AG04449 (cell line): ENCODE measurements around the gene PRKCE.

ENCODE experiments used
- CTCF ChIA-PET: fragments of 350-600 bp; formaldehyde crosslinking; extraction: SDS; loops from one replicate; lab custom pipeline; 2021; ENCODE audit warnings: antibody characterized with exemption; lab: Yijun Ruan, JAX
- POLR2A ChIA-PET: fragments of 400-600, 350-600 bp; formaldehyde crosslinking; extraction: SDS; loops from one replicate; lab custom pipeline; 2020; ENCODE audit warnings: antibody characterized with exemption, inconsistent platforms; lab: Yijun Ruan, JAX
- DNase-seq: peaks from one replicate; pipeline ENCODE4 v3.0.0-alpha.2; 2010; ENCODE audit warnings: low read depth, low spot score
- H3K4me3 ChIP-seq: 2 replicates; pipeline ENCODE4 v1.5.1; 2011; ENCODE audit warnings: low read depth, mild to moderate bottlenecking, control low read depth, low read length
- TF ChIP-seq, protein P1 (sequence below): IDR thresholded peaks from one replicate; pipeline ENCODE4 v1.5.1; 2011; ENCODE audit warnings: mild to moderate bottlenecking, moderate library complexity, low read length, control low read depth, inconsistent platforms; ENCODE audit not compliant: insufficient read depth; ENCODE audit errors: missing control alignments

The PRKCE gene

DNA sequence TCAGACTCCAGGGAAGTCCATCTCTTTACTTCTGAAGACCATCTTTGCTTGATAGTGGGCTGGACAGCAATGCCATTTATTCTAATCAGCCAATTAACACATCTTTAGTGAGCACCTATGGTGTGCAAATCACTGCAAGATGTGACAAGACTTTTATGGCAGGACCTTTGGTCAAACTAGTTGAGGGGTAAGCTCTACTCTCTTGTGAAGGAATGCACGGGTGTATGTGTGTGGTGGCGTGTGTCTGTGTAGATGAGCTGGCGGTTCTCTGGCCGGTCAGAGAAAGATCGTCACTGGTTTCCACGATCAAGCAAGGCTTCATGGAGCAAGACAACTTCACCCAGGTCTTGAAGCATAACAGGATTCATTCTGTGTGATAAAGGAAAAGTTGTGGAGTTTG is 364.6 kb downstream of the PRKCE start:
- TF ChIP-seq, protein P1, sequence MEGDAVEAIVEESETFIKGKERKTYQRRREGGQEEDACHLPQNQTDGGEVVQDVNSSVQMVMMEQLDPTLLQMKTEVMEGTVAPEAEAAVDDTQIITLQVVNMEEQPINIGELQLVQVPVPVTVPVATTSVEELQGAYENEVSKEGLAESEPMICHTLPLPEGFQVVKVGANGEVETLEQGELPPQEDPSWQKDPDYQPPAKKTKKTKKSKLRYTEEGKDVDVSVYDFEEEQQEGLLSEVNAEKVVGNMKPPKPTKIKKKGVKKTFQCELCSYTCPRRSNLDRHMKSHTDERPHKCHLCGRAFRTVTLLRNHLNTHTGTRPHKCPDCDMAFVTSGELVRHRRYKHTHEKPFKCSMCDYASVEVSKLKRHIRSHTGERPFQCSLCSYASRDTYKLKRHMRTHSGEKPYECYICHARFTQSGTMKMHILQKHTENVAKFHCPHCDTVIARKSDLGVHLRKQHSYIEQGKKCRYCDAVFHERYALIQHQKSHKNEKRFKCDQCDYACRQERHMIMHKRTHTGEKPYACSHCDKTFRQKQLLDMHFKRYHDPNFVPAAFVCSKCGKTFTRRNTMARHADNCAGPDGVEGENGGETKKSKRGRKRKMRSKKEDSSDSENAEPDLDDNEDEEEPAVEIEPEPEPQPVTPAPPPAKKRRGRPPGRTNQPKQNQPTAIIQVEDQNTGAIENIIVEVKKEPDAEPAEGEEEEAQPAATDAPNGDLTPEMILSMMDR, result no peak
- ChIA-PET POLR2A (interaction anchor here (1.2 kb wide), 1 partner anchor 281 kb away, joined by 5 read pairs; the partner anchor contains the start of gene EPAS1), CTCF (no interaction called here)
- no peak overlapping the region for H3K4me3 ChIP-seq
- no peak for DNase-seq

DNA sequence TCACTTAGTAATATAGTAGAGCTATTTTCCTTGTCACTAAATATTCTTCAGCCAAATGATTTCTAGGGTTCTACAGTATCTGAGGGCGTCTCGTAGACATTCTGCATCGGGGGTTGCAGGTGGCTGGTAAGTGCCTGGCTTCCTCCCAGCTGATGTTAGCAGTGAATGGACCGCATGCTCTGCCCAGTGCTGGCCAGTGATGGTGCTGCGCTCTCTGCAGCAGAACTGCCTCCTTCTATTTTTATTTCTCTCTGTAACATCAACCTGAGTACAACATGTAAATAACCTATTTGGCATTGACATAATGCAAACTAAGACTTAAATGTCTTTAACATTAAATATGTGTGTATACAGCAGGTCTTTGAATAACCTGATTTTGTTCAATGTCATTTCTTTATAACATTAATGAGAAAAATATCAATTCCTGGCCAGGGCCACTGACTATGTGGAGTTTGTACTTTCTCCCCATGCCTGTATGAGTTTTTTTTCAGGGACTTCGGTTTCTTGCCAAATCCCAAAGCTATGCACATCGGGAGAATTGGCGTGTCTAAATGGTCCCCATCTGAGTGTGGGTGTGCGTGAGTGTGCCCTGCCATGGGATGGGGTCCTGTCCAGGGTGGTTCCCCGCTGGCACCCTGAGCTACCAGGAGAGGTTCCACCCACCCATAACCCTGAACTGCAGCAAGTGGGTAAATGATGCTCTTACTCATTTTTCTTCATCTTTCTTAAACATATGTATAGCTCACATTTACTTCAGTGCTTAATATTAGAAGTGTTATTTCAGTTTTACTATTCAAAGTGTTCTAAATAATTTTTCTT is 367.5 kb downstream of the PRKCE start:
- TF ChIP-seq, protein P1, result no peak
- ChIA-PET POLR2A (interaction anchor here (1.4 kb wide), 1 partner anchor 18 kb away, joined by 3 read pairs; no protein-coding TSS in a partner anchor), CTCF (interaction anchor here (0.8 to 2.6 kb wide), 8 partner anchors 8 to 347 kb away, joined by 3 to 17 read pairs (median 4); no protein-coding TSS in a partner anchor)
- no peak overlapping the region for H3K4me3 ChIP-seq
- DNase-seq, result no peak

DNA sequence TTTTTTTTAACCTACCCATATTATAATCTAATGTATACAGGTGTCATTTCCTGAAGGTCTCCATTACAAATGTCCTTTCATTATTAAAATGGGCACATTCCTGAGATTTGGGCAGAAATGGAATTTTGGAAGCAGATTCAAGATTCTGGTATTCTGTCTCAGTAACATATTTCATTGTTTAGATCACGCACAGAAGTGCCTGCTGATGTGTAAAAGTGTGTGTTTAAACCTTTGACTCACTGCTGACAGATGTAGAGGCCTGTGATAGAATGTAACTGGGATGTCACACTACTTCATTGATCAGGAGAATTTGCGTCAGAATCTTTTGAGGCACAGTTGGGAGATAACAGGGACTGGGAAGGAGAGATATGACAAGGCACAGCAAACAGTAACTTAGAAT is 368.9 kb downstream of the PRKCE start:
- POLR2A ChIA-PET, result interaction anchor here (1.4 kb wide), 1 partner anchor 17 kb away, joined by 3 read pairs; no protein-coding TSS in a partner anchor
- H3K4me3 ChIP-seq, result no peak overlapping the region
- CTCF ChIA-PET, result interaction anchor here (2.3 to 2.6 kb wide), 2 partner anchors 10 to 346 kb away, joined by 9 to 17 read pairs; no protein-coding TSS in a partner anchor
- TF ChIP-seq, protein P1, result no peak
- DNase-seq, result no peak

DNA sequence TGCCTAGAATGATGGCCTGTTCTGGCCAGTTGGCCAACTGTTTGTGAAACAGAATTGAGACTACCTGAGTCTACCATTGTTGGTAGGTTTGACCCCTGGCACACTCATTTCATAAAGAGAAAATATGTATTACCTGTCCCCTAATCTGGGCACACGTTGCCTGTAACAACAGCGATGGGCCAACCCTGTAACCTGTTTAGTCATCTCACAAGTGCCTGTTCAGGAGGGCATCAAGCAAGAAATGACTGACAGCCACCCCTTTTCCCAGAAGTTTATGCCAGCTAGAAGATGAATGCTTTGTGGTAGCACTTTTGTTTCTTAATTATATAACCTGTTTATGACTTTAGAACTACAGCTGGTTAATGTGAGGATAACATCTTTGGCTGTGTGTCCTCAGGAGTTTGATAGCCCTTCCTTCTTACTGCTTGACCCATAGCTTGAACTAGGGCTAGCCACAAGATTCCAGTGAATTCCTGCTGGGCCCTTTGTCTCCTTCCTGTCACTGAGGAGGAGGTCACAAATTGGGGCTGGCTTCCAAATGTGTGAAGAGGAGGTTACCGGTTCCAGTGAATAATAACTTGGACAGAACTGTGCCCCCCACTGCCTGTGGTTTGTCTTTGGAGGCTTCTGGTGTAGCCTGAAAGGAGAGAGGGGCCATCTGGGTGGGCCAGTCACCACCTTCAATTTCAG is 371.8 kb downstream of the PRKCE start:
- H3K4me3 ChIP-seq, result no peak overlapping the region
- TF ChIP-seq, protein P1, result no peak
- ChIA-PET CTCF (interaction anchor here (1.8 kb wide), 1 partner anchor 30 kb away, joined by 6 read pairs; no protein-coding TSS in a partner anchor), POLR2A (no interaction called here)
- DNase-seq, result no peak

DNA sequence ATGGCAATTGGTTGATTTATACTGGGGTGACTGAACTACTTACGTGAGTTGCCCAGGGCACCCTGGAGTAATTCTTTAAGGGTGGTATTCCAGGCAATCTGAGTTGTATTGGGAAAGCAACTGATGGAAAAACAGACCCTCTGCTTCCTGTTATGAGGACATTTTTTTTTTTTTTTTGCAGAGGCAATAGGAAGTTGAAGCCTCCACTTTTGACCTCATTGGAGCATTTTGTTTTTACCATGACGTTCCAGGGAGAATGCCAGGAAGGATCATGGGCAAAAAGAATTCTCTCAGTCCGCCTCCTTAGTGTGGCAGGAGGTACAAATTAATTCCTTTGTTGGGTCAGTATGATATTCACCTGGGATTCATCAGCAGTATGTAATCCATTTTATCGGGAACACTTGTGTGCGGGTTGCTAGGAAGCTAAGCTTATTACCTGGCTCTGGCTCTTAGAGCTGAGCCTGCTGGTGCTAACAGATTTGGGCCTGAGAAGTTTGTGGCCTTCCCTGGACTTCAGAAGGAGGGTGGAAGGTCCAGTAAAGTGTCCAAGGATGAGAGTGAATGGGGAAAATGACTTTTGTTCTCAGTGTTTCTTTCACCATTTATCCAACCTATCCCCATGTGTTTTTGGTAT is 372.8 kb downstream of the PRKCE start:
- ChIA-PET CTCF (interaction anchor here (1.7 kb wide), 1 partner anchor 13 kb away, joined by 6 read pairs; no protein-coding TSS in a partner anchor), POLR2A (no interaction called here)
- TF ChIP-seq, protein P1, result no peak
- no peak overlapping the region for H3K4me3 ChIP-seq
- no peak for DNase-seq
